Smooth muscle cell of the umbilical artery (primary cell): ENCODE measurements around the gene MARCKS. TPM values are rescaled to one million over a fixed set of nuclear protein-coding genes. Genes with fewer than 3 reads are reported as not detected.

Experiments used
- total RNA-seq: library from RNA; depleted of rRNA; stranded (reverse); fragments of >200 nt; gene quantifications from 2 replicates; pipeline ENCODE4 v1.2.3, GENCODE V29; 2014

MARCKS gene
- total RNA-seq = 170 and 194 TPM in 2 replicates

GRCh38 chr6:113856625-113857555 lies at the start of gene MARCKS:
TSS of gene MARCKS (plus strand) at chr6:113857345. CDS start at chr6:113857746, 401 bp downstream.

Other genes starting within 250 kb of the MARCKS start
- gene HDAC2, start 113.8 kb downstream of the MARCKS start, total RNA-seq = 78.7 and 158 TPM in 2 replicates